Measurements from ENCODE around the gene QPCTL. TPM values are rescaled to one million over a fixed set of nuclear protein-coding genes. Genes with fewer than 3 reads are reported as not detected.
A peak's percentile ranks its signal among the peaks of the same experiment; 100 is the strongest.

Gene QPCTL
- total RNA-seq, 4 donors from 2014 or later = 0.80 to 1.4 (median 0.97) TPM

- intact Hi-C loops (cut with DNase I; ENCODE audit: low total_unique reads) (no loop called here), in situ Hi-C loops (cut with MboI; ENCODE audit: low sequenced_read_pairs in 4 of 4) (loop anchor here in 1 of 4 donors (5.0 kb wide), 1 partner anchor 123 kb away; no protein-coding TSS in a partner anchor)
- Histone ChIP-seq H3K9me3 (no peaks in the 10 kb centered on the region), H3K27me3 (peaks cover 0 to 30% (median 18%) of the 10 kb centered on the region in 3 donors), H3K4me3 (peak overlapping the region in 3 of 4 donors; percentile 29 to 55 (median 38)), H3K27ac (no peak overlapping the region), H3K36me3 (no peaks in the 10 kb centered on the region), H3K4me1 (peaks cover 5 to 18% of the 10 kb centered on the region in 2 donors)
- TF ChIP-seq POLR2A (IDR thresholded peaks at IDR 0.05) = no peak
- no peak for TF ChIP-seq CTCF (IDR thresholded peaks at IDR 0.05 in 4 of 5, conservative IDR thresholded peaks at IDR 0.05 in 1 of 5)
- no peak for ATAC-seq
- no peak for DNase-seq
These were observed 47.3 kb upstream of the QPCTL start for GRCh38 chr19:45645068-45645630.

- peak; percentile 75 for ATAC-seq
- in situ Hi-C loops (cut with MboI; ENCODE audit: low sequenced_read_pairs in 4 of 4) = loop anchor here in 1 of 4 donors (5.0 kb wide), 1 partner anchor 123 kb away; no protein-coding TSS in a partner anchor
- Histone ChIP-seq H3K4me1 (peaks cover 5 to 18% of the 10 kb centered on the region in 2 donors), H3K4me3 (peak overlapping the region; percentile 29 to 55 (median 44)), H3K27ac (peak overlapping the region in 1 of 4 donors; percentile 35), H3K9me3 (no peaks in the 10 kb centered on the region), H3K27me3 (peaks cover 0 to 30% (median 16%) of the 10 kb centered on the region in 3 donors), H3K36me3 (no peaks in the 10 kb centered on the region)
- intact Hi-C loops (cut with DNase I; ENCODE audit: low total_unique reads) = no loop called here
- no peak for TF ChIP-seq POLR2A (IDR thresholded peaks at IDR 0.05)
- no peak for TF ChIP-seq CTCF (IDR thresholded peaks at IDR 0.05 in 4 of 5, conservative IDR thresholded peaks at IDR 0.05 in 1 of 5)
- DNase-seq = peak; percentile 46 to 67
These were observed 46.7 kb upstream of the QPCTL start for GRCh38 chr19:45645631-45646344.

GRCh38 chr19:45646345-45646698, 46.1 kb upstream of the QPCTL start:
- no peak for TF ChIP-seq POLR2A (IDR thresholded peaks at IDR 0.05)
- TF ChIP-seq CTCF (IDR thresholded peaks at IDR 0.05 in 4 of 5, conservative IDR thresholded peaks at IDR 0.05 in 1 of 5) = no peak
- Histone ChIP-seq H3K4me3 (peak overlapping the region; percentile 29 to 55 (median 44)), H3K9me3 (no peaks in the 10 kb centered on the region), H3K4me1 (peaks cover 5 to 18% of the 10 kb centered on the region in 2 donors), H3K36me3 (no peaks in the 10 kb centered on the region), H3K27me3 (peaks cover 0 to 30% (median 16%) of the 10 kb centered on the region in 3 donors), H3K27ac (no peak overlapping the region)
- no peak for ATAC-seq
- no peak for DNase-seq
- intact Hi-C loops (cut with DNase I; ENCODE audit: low total_unique reads) (no loop called here), in situ Hi-C loops (cut with MboI; ENCODE audit: low sequenced_read_pairs in 4 of 4) (loop anchor here in 1 of 4 donors (5.0 kb wide), 1 partner anchor 124 kb away; no protein-coding TSS in a partner anchor)

GRCh38 chr19:45650722-45651121, 41.7 kb upstream of the QPCTL start:
- Histone ChIP-seq H3K27me3 (peaks cover 0 to 9% (median 7%) of the 10 kb centered on the region in 3 donors), H3K9me3 (no peaks in the 10 kb centered on the region), H3K4me3 (no peak overlapping the region), H3K36me3 (no peaks in the 10 kb centered on the region), H3K4me1 (peaks cover 0 to 7% of the 10 kb centered on the region in 2 donors), H3K27ac (no peak overlapping the region)
- DNase-seq (no peak), ATAC-seq (no peak)
- no peak for TF ChIP-seq POLR2A (IDR thresholded peaks at IDR 0.05)
- in situ Hi-C loops (cut with MboI; ENCODE audit: low sequenced_read_pairs in 4 of 4) (loop anchor here in 1 of 4 donors (25.0 kb wide), 1 partner anchor 113 kb away; no protein-coding TSS in a partner anchor), intact Hi-C loops (cut with DNase I; ENCODE audit: low total_unique reads) (no loop called here)

GRCh38 chr19:45653634-45654033, 38.8 kb upstream of the QPCTL start:
- Histone ChIP-seq H3K27ac (no peak overlapping the region), H3K4me3 (no peak overlapping the region), H3K9me3 (no peaks in the 10 kb centered on the region), H3K36me3 (no peaks in the 10 kb centered on the region), H3K4me1 (no peaks in the 10 kb centered on the region), H3K27me3 (no peaks in the 10 kb centered on the region)
- ATAC-seq (no peak), DNase-seq (no peak)
- intact Hi-C loops (cut with DNase I; ENCODE audit: low total_unique reads) (no loop called here), in situ Hi-C loops (cut with MboI; ENCODE audit: low sequenced_read_pairs in 4 of 4) (loop anchor here in 1 of 4 donors (25.0 kb wide), 1 partner anchor 116 kb away; no protein-coding TSS in a partner anchor)
- TF ChIP-seq POLR2A (IDR thresholded peaks at IDR 0.05) (no peak), CTCF (IDR thresholded peaks at IDR 0.05 in 4 of 5, conservative IDR thresholded peaks at IDR 0.05 in 1 of 5) (no peak)
